ES-I3 (cell line): Measurements from ENCODE around the gene FEZF1.
"Not testable (repeated sequence)": the region's sequence is repeated elsewhere in the genome, so short reads cannot be mapped to it uniquely, and the experiment has no call there.

Source experiments
- H3K36me3 ChIP-seq: 2 replicates; pipeline ENCODE4 v1.6.1; 2013; ENCODE audit warnings: mild to moderate bottlenecking, low read length, control low read depth, moderate library complexity; ENCODE audit not compliant: insufficient read depth
- H3K4me1 ChIP-seq: 2 replicates; pipeline ENCODE4 v1.6.1; 2013; ENCODE audit warnings: mild to moderate bottlenecking, control low read depth, low read length; ENCODE audit not compliant: insufficient read depth
- H3K9ac ChIP-seq: 2 replicates; pipeline ENCODE4 v1.6.1; 2013; ENCODE audit warnings: low read depth, mild to moderate bottlenecking, low read length, moderate library complexity
- H3K9me3 ChIP-seq: 2 replicates; pipeline ENCODE4 v1.6.1; 2013; ENCODE audit warnings: mild to moderate bottlenecking, low read length, moderate library complexity; ENCODE audit not compliant: control insufficient read depth, insufficient read depth

FEZF1 gene

DNA sequence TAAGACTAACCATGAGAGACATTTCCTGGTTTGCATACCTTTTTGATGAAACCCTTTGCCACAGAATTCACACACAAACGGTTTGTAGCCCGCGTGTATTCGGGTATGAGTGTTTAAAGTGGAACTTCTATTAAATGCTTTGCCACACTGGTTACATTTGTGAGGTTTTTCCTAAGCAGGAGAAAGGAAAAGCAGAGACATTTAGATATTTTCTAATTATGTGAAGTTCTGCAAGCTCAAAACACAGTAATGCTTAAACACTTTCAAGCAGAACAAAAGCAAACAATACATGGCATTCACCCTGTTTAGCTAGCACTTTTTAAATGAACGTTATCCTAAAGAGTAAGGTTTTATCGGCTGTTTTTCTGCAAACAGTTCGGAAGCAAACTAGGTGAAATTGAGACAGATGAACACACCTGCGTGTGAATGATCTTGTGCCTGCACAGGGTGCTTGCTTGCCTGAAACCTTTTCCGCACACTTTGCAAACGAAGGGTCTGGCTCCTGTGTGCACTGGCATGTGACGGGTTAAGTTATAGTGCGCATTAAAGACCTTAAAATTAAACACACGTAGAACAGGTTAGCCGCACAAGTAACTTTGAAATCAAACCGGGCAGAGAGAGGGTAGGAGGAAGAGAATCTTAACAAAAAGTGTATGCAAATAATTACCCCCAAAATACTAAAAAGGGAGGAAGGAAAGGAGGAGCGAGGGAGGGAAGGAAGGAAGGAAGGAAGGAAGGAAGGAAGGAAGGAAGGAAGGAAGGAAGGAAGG lies 1.6 kb downstream of the FEZF1 start:
- no peaks in the 10 kb centered on the region for H3K36me3 ChIP-seq
- H3K9ac ChIP-seq: no peak overlapping the region; the same call in 1 of the 2 replicates
- H3K9me3 ChIP-seq: no peaks in the 10 kb centered on the region
- H3K4me1 ChIP-seq: peaks cover 11% of the 10 kb centered on the region; the same call in 1 of the 2 replicates

DNA sequence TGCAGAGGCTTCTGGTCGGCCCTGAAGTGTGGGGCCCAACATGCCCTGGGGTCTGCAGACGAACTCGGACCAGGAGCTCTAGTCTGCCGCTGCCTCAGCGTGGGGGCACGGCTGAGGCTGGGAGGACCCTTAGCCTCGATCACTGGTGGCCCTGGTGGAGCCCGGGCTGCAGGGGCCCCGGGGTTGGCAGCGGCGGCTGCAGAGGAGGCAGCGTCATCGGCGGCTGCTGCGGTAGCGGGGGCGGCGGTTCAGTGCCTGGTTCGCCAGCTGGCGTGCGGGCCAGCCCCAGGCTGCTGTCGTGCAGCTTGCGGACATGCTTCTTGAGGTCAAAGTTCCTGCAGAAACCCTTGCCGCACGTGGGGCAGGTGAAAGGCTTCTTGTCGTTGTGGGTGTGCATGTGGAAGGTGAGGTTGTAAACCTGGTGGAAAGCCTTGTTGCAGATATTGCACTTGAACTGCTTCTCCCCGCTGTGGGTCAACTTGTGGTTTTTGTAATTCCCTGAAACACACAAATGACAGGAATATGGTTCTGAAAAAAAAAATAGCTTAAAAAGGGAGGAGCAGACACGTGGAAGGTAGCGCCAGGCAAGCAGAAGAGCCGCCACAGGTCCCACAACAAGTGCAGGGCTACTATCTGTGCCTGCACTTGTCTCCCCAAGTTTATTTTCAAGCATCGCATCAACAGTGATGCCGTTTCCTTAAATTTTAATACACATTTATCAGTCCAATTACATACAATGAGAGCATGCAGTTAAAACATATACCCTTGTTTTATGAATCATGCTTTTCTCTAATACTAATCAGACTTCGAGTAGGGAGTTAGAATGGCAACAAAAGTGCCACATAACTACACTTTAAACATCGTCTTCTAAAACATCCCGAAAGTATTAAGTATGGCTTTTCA lies 2.4 kb downstream of the FEZF1 start:
- Histone ChIP-seq H3K36me3 (no peaks in the 10 kb centered on the region), H3K9ac (no peak overlapping the region), H3K9me3 (no peaks in the 10 kb centered on the region), H3K4me1 (peaks cover 11% of the 10 kb centered on the region; the same call in 1 of the 2 replicates)

DNA sequence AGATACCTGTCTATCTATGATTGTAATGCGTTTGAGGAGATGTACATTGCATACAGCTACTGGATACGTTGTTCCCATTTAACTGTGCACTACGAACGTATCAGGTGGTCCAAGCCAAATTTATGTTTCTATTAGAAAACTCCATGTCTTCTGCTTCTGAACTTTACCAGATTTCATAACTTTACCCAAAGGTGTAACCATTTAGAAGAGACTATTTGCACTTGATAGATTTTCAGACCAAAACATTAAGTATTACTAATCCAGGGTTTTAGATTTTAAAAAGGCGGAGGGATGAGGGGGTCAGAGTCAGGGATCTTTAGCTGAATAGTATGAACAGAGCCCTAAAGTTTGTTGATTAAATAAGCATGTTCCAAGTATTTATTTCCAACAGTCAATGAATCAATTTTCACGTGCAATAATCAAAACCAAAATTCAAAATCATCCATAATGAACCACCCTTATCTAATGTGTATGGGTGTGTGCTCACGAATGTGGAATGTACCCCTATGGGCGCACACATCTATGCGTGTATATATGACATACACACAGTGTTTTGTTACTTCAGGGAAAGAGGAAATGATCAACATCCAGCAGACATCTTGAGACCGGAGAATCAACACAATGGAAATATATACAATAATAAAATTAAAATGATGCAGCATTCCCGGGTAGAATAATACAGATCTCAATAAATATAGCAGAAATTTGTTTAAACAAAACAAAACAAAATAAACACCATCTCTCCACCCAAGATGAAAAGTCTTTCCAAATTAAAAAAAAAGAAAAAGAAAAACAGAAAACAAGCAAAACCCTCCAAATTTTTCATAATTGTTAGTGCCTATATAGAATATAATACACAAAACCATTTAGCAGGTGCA lies 3.4 kb downstream of the FEZF1 start:
- no peaks in the 10 kb centered on the region for H3K36me3 ChIP-seq
- peak overlapping the region; percentile 78; the same call in 1 of the 2 replicates for H3K9ac ChIP-seq
- H3K4me1 ChIP-seq: peaks cover 11% of the 10 kb centered on the region; the same call in 1 of the 2 replicates
- no peaks in the 10 kb centered on the region for H3K9me3 ChIP-seq

DNA sequence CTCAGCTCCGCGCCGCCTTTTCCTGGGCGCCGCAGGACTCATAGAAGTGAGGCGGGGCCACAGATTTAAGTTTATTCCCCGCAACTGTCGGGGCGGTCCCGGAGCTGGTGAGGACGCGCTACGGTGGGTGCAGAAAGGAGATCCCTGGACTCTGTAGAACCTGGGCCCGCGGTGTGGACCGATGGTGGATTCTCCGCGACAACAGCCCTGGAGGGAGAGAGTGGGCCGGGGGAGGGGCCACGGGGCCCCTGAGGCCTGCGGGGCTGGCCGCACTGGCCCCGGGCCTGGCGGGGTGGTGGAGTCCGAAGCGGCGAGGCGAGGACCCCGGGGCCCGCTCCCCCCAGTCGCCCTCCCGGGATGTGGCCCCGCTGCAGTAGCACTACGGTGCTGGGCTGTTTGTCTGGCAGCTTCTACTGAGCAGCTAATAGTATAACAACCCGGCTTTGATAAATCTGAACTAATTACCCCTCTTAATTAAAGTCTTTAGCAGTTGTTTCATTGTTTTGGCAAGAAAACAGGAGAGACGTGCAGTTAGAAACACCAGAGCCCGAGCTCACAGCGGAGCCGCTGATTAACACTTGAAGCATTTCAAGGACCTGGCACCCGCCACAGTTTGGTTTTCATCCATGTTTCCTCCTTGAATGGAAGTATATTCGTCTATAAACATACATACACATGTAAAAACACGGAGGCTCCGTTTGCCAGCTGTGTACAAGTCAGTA lies 4.2 kb downstream of the FEZF1 start:
- Histone ChIP-seq H3K9ac (peak overlapping the region; percentile 78), H3K36me3 (no peaks in the 10 kb centered on the region), H3K9me3 (no peaks in the 10 kb centered on the region), H3K4me1 (peaks cover 11% of the 10 kb centered on the region; the same call in 1 of the 2 replicates)

DNA sequence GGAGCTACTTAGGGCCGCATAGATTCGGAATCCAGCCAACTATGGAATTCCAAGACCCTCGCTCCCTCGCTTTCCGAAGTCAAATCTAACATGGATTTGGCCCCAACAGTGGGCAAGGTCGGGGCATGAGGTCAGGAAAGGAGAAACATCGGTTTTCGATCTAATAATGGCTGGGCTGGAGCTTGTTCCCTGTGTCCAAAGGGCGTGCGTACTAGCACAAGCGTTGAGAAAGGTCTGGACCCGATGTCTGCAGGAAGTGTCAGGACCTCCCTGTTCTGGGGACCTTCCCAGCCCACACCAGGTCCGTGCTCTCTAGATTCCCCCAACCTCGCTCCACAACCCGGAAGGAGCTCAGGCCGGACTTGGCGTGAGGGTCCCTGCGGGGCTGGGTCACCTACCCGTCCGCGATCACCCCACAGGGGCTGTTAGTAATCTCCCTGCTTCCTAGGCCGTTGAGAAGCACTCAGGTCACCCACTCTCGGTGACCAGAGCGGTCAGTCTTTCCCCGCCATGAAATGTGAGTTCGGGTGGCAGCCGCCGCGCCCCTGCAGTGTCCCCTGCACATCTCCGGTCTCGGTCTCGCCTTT lies 4.8 kb downstream of the FEZF1 start:
- Histone ChIP-seq H3K9me3 (no peaks in the 10 kb centered on the region), H3K9ac (peak overlapping the region; percentile 78), H3K36me3 (no peaks in the 10 kb centered on the region), H3K4me1 (peaks cover 11% of the 10 kb centered on the region; the same call in 1 of the 2 replicates)

DNA sequence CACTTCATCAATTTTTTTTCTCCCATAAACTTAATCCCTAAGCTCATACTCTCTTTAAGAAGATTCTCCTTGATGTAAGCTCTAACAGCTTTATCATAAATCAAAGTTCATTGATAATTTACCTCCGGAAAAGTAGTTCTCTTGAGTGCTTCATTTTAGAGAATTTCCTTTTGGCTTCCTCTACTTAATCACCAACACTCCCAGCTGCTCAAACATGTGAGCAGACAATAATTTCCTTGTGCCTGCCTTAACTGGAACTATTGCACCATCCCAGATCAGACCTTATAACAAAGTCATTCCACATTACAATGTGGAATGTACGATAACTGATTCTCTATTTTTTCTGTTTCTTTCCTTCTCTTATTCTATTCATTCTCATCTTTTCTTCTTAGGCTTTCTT lies 5.9 kb downstream of the FEZF1 start:
- no peak overlapping the region for H3K9ac ChIP-seq
- no peaks in the 10 kb centered on the region for H3K36me3 ChIP-seq

DNA sequence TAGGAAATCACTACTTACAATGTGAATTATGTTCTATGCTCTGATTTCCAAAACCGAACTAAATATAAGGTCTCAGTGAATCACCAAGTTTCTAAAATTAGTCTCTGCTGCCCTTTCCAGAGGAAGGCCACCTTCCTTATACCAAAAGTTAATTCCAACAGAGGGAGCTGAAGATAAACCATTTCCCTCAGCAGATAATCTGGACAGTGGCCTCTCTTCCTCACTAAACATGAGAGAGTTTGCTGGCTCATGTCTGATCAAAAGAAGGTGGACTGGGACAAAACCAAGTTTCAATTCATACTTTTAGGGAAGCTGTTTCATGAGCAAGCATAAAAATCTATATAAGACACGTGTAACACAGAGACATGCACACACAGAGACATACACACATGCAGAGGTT lies 6.4 kb downstream of the FEZF1 start:
- H3K36me3 ChIP-seq: no peaks in the 10 kb centered on the region
- H3K9ac ChIP-seq: no peak overlapping the region
- no peaks in the 10 kb centered on the region for H3K9me3 ChIP-seq
- peaks cover 10% of the 10 kb centered on the region; the same call in 1 of the 2 replicates for H3K4me1 ChIP-seq

More for the DNA sequence above, 5.9 kb downstream of the FEZF1 start:
- H3K4me1 ChIP-seq: peaks cover 11% of the 10 kb centered on the region; the same call in 1 of the 2 replicates
- no peaks in the 10 kb centered on the region for H3K9me3 ChIP-seq

DNA sequence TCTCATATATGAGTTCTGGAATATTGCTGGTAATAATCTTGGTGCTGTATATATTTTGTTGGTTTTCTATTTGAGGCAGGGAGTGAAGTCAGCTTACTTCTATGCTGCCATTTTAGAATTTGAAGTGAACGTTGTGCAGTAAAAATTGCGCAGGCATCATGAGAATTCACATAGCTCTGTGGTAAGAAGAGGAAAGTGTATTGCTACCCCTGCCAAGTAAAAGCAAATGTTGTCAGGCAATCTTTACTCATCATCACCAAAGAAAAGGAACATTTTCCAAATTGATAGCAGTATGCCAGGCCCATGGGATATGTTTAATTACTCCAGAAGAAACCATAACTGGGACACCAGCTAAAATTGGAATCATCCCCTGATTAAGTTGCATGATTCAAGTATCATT lies 13.4 kb downstream of the FEZF1 start:
- Histone ChIP-seq H3K36me3 (no peaks in the 10 kb centered on the region), H3K9me3 (peaks cover 8% of the 10 kb centered on the region; the same call in 1 of the 2 replicates), H3K4me1 (no peaks in the 10 kb centered on the region), H3K9ac (no peak overlapping the region)

DNA sequence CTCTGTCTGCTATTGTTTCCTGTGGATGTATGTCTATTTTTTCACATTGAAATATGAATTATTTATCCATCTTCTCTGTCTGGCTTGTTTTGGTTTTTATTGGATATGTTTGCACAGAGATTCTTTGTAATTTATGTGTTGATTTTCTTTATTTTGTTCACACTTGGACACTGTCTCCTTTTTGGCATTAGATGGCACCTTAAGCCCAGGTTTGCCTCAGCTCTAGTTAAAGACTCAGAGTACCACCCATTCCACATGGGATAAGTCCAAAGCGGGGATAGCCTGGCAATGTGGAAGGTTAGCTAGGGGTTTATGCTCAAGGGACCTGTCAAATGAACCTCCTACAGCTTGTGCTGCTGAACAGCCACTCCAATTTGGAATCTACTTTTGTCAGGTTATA lies 14.1 kb downstream of the FEZF1 start:
- H3K4me1 ChIP-seq: no peaks in the 10 kb centered on the region
- H3K36me3 ChIP-seq: no peaks in the 10 kb centered on the region
- peaks cover 8% of the 10 kb centered on the region; the same call in 1 of the 2 replicates for H3K9me3 ChIP-seq
- no peak overlapping the region for H3K9ac ChIP-seq

DNA sequence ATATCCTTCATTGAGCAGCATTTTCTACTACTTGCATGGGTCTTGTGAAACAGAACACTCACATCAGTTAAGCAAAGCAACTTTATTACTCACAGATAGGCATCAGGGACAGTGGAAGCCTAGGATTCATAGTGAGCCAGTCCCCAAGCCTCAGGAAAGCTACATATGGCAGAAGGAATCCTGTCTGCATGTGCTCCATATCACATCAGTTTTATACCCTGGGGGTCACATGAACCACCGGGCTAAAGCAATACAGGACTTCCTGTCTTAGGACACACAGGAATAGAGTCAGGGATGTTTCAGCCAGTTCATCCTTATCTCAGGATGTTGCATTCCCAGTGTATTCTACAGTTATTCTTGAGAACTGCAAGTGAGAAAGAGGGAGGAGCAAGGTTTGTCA lies 15.1 kb downstream of the FEZF1 start:
- Histone ChIP-seq H3K9me3 (peaks cover 8% of the 10 kb centered on the region; the same call in 1 of the 2 replicates), H3K36me3 (no peaks in the 10 kb centered on the region)

DNA sequence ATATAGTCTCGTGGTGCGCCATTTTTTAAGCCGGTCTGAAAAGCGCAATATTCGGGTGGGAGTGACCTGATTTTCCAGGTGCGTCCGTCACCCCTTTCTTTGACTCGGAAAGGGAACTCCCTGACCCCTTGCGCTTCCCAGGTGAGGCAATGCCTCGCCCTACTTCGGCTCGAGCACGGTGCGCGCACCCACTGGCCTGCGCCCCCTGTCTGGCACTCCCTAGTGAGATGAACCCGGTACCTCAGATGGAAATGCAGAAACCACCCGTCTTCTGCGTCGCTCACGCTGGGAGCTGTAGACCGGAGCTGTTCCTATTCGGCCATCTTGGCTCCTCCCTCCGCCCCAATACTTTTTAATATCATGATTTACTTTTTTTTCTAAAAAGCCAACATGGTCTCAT lies 19.9 kb downstream of the FEZF1 start:
- H3K4me1 ChIP-seq, H3K36me3 ChIP-seq, H3K9me3 ChIP-seq: not testable (repeated sequence)
- peak overlapping the region; percentile 25; the same call in 1 of the 2 replicates for H3K9ac ChIP-seq

More for the DNA sequence above, 15.1 kb downstream of the FEZF1 start:
- no peak overlapping the region for H3K9ac ChIP-seq
- no peaks in the 10 kb centered on the region for H3K4me1 ChIP-seq

DNA sequence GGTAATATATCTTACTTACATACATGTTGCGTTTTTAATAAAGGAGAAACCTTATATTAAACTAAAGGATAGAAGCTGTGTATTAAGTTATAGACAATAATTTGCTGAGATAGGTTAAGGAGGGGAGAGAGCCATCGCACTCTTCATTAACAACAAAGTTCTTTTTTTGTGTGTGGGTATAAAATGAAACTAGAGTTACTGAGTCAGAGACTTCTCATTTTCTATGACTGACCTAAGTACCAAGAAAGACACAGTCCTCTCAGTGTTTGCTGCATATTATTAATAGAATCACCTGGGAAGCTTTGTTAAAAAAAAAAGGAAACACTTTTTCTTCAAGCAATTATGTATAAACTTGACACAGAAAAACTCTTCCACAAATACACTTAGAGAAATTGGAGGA lies 31.4 kb downstream of the FEZF1 start:
- Histone ChIP-seq H3K9me3 (no peaks in the 10 kb centered on the region), H3K9ac (no peak overlapping the region), H3K4me1 (peaks cover 3% of the 10 kb centered on the region; the same call in 1 of the 2 replicates), H3K36me3 (no peaks in the 10 kb centered on the region)

DNA sequence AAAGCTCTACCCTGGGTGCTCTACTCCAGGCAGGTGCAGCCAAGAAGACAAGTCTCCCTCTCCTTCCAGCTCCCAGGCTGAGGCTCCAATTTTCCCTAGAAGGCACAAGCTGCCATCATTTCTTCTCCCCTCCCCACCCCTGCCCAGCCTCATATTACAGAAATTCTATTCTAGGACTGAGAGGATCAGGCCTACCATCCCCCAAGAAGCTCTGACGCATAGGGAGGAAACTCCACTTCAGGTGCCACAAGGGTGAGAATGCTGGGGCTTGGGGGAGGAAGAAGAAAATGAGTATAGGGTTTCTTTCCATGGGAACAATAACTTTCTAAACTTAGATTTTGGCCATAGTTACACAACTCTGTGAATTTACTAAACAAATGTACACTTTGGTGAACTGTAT lies 35.3 kb downstream of the FEZF1 start:
- Histone ChIP-seq H3K4me1 (peaks cover 3% of the 10 kb centered on the region; the same call in 1 of the 2 replicates), H3K9ac (no peak overlapping the region), H3K9me3 (no peaks in the 10 kb centered on the region), H3K36me3 (no peaks in the 10 kb centered on the region)
